ENCODE data around the gene TPM4.
A peak's percentile ranks its signal among the peaks of the same experiment; 100 is the strongest.

TPM4 gene

DNA sequence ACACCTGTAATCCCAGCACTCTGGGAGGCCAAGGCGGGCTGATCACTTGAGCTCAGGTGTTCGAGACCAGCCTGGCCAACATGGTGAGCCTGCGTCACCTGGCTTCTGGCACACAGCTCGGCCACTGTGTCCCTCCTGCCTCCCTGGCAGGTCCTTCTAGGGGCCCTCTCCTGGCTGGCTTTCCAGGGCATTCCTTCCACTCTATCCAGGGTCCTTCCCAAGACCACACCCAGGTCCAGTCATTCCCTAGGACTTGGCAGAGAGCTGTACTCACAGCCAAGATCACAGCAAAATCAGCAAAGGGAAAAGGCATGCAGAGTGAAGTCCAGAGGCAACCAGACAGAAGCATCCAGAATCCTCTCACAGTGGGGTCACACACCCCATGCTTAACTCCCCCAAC lies 57.5 kb downstream of the TPM4 start:
- no peak for DNase-seq

- DNase-seq: no peak
These were observed 58.2 kb downstream of the TPM4 start for GRCh38 chr19:16134510-16134909.

GRCh38 chr19:16135430-16136127 lies 59.3 kb downstream of the TPM4 start:
- DNase-seq: no peak

GRCh38 chr19:16136185-16136999 lies 60.1 kb downstream of the TPM4 start:
- no peak for DNase-seq

DNA sequence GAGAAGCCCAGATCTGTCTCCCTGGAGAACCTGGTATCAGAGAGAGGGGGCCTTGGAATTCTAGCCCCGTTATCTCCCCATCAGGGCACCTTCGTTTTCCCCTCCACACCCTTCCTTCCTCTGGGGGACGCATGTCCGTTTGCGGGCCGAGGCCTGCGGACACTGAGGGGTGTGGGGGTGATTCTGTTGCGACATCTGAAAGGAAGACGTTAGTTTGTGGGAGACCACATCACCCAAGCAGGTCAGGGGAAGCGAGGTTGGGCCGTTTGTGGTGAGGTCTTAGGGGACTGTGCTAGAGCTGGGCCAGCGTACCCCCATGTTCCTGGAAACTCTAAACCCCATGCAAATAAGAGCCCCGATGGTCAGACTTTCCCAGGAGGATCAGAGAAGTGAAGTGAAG lies 63.5 kb downstream of the TPM4 start:
- DNase-seq: peak; percentile 90

DNA sequence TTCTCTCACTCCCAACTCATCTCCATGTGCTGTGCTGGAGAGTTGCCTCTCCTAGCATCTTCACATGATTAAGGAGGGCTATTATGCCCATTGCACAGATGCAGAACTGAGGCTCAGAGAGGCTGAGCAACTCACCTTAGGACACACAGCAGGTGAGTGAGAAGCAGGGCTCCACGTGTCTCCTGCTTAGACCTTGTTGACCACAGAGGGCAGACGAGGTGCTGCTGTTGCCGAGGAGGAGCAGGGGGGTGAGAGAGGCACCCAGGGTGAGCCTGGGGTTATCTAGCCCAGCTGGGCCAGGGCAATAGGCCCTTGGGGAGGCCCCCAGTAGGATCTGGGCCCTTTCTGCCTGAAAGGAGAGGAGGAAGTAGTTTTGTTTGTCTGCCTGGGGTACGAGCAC lies 64.7 kb downstream of the TPM4 start:
- DNase-seq: no peak

- no peak for DNase-seq
These were observed 65.8 kb downstream of the TPM4 start for GRCh38 chr19:16142032-16142580.

- peak; percentile 77 for DNase-seq
These were observed 67.3 kb downstream of the TPM4 start, which contains the start of gene HSH2D for GRCh38 chr19:16143399-16144215. Gene HSH2D, plus strand, starts transcription at chr19:16143685. Its CDS starts 5,066 bp downstream, at chr19:16148751.

- DNase-seq: no peak
These were observed 67.9 kb downstream of the TPM4 start for GRCh38 chr19:16144216-16144581.

DNA sequence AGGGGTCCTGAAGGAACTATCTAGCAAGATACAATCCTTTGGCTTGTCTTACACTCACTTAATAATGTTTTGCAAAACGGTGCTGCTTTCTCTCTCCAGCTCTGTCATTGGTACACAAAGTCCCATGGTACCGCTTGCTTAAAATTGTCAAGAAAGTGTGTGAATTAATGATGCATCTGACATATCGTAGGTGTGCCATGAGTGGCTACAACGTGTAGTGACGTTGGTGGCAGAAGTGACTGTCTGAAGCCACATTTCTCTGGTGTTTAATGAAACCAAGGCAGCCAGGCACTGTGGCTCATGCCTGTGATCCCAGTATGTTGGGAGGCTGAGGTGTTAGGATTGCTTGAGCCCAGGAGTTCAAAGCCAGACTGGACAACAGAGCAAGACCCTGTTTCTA lies 69.8 kb downstream of the TPM4 start:
- no peak for DNase-seq

DNA sequence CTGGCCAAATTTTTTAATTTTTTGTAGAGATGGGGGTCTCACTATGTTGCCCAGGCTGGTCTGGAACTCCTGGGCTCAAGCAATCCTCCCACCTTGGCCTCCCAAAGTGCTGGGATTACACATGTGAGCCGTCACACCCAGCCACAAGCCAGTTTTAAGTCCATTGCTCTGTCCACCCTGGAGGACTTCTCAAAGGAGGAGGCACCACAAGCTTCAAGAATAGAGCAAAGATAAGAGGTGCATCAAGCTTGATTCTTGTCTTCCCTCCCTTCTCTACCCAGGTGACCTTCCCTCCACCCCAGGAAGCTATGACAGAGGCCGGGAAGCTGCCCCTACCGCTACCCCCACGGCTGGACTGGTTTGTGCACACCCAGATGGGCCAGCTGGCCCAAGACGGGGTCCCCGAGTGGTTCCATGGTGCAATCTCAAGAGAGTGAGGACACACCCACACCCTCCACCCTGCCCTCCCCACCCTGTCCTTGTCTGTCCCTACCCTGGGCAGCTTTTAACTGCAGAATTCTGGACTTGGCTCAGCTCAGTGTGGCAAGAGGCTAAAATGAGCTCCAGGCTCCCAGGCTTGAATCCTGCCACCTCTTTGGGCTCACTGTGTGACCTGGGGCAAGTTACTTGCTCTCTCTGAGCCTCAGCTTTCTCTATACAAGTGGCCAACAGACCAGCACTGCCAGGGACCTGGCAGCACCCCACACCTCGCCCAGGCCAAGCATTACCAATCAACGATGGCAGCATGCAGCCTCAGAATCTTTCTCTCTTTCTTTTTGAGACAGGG lies 72.3 kb downstream of the TPM4 start:
- no peak for DNase-seq

Data from GDM1 (cell line).